Activated CD4-positive, alpha-beta T cell treated with anti-CD3 and anti-CD28 coated beads for 48 hours (primary cell): ENCODE results near the gene TUBB4A.
"Not testable (repeated sequence)": the region's sequence is repeated elsewhere in the genome, so short reads cannot be mapped to it uniquely, and the experiment has no call there.

Source experiments
- DNase-seq: peaks from one replicate; pipeline ENCODE4 v3.0.0-alpha.2; 2020

Gene TUBB4A

DNA sequence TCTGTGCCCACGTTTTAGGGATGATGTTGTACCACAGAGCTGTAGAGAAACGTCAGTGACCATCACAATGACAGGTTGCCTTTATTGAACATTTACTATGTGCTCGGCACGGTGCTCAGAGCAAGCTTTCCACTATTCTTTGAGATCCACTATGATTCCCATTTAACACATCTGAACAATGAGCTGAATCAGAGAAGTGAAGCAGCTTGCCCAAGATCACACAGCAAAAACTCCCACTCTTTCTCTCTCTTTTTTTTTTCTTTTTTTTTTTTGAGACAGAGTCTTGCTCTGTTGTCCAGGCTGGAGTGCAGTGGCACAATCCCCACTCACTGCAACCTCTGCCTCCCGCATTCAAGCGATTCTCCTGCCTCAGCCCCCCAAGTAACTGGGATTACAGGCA, 20.6 kb upstream of the TUBB4A start:
- no peak for DNase-seq

DNA sequence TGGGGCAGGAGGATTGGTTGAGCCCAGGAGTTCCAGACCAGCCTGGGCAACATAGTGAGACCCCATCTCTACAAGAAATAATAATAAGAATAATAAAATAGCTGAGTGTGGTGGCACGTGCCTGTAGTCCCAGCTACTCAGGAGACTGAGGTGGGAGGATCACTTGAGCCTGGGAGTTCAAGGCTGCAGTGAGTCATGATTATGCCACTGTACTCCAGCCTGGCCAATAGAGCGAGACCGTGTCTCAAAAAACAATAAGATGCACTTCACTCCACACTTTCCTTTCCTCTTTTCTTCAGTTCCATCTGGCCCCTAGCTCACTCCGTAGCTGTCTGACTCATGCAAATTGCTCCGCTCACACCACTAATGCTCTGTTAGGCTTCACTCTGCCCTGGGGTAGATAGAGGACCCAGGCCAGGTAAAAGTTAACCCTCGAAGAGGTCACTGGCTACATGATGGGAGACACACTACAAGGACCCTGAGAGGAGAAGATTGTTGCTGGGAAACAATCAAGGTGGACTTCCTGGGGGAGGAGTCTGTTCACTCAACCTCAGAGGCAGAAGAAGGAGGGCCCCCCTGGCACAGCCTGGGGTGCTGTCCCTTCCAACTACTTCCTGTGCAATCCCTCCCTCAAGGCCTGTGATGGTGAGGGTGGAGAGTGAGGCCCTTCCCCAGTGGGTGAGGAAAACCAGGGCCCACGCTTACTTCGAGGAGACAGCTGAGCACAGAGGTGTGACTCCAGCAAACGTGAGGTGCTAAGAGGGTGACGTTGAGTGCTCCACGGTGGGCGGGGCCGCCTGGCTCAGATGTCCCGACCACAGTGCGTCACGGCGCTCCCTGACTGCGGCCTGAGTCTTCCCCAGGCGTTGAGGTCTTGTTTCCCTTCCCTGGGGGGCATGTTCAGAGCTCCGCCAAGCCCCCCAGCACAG, 19.9 kb upstream of the TUBB4A start:
- peak; percentile 56 for DNase-seq

DNA sequence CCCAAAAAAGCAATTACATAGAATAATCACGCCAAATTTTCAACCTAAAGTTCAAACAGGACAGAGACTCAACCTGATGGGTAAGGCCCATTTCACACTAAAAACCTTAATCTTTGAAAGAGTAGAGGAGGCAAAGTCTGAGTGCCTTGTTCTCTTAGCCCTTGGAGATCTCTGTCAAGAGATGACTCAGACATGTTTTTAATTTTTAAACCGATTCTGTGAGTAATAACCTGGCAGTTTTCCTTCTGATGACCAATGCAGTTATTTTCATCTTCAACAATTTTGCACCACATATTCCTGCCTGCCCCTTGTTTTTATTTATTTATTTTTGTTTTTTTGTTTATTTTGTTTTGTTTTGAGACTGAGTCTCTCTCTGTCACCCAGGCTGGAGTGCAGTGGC, 17.2 kb upstream of the TUBB4A start:
- no peak for DNase-seq

DNA sequence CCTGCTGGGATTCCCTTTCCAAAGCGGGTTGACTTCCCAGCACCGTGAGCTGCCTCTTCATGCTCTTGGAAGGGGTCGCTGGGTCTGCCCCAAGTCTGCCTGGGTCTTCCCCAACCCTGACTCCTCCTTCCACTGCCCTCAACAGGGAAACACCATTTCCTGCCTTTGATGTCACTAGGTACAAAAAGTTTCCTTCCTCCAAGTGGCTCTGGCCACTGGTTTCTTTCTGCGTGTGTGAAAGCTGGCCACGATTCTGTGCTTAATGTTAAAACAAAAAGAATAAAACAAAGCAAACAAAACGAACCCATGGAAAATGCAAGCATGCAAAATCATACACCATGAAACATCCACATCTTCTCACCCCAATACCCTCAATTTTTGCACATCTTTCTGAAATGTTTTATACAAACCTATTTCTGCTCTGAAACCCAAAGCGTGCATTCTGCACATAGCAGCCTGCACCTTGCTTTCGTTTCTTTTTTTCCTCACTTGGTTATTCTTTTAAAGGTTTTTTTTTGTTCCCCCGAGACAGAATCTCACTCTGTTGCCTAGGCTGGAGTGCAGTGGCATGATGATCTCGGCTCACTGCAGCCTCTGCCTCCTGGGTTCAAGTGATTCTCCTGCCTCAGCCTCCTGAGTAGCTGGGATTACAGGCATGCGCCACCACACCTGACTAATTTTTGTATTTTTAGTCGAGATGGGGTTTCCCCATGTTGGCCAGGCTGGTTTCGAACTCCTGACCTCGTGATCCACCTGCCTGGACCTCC, 16.2 kb upstream of the TUBB4A start:
- DNase-seq, result peak; percentile 34

GRCh38 chr19:6516659-6517291, 14.7 kb upstream of the TUBB4A start:
- DNase-seq, result peak; percentile 96

- DNase-seq, result peak; percentile 85
Measured at GRCh38 chr19:6516018-6516658, 14.0 kb upstream of the TUBB4A start.

- no peak for DNase-seq
Measured at GRCh38 chr19:6514926-6515544, 12.9 kb upstream of the TUBB4A start.

DNA sequence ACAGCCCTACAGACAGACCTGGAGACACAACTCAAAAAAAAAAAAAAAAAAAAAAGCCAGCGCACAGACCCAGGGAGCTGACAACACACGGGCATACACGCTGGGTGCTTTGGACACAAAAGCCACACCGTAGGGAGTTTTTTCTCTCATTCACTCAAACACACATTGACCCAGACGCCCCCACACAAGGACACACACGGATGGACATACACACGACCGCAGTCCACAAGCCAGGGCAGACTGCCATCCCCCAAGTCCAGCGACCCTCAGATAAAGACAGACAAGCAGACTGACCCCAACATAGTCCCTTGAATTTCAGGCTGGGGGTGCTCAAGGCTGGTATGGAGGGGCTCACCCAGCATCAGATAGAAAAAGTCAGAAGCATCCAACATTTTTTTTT, 12.0 kb upstream of the TUBB4A start:
- no peak for DNase-seq

- no peak for DNase-seq
Measured at GRCh38 chr19:6510618-6511017, 8.5 kb upstream of the TUBB4A start.

GRCh38 chr19:6509118-6509971, 7.2 kb upstream of the TUBB4A start:
- no peak for DNase-seq

- DNase-seq, result not testable (repeated sequence)
Measured at GRCh38 chr19:6508028-6508771, 6.1 kb upstream of the TUBB4A start.

- DNase-seq, result no peak
Measured at GRCh38 chr19:6503407-6504201, 1.5 kb upstream of the TUBB4A start.

GRCh38 chr19:6500837-6501739, 1.0 kb downstream of the TUBB4A start:
- DNase-seq, result no peak

GRCh38 chr19:6499052-6499790, 2.9 kb downstream of the TUBB4A start:
- DNase-seq, result no peak

- DNase-seq, result no peak
Measured at GRCh38 chr19:6498294-6499036, 3.6 kb downstream of the TUBB4A start.

DNA sequence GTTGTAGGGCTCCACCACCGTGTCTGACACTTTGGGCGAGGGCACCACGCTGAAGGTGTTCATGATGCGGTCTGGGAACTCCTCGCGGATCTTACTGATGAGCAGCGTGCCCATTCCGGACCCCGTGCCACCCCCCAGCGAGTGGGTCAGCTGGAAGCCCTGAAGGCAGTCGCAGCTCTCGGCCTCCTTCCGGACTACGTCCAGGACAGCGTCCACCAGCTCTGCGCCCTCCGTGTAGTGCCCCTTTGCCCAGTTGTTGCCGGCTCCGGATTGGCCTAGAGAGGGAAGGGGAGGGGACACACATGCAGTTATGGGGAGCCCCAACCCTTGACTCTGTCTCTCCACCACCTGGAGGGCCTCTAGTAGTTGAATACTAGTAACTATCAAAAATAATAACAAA, 6.2 kb downstream of the TUBB4A start:
- no peak for DNase-seq

GRCh38 chr19:6494438-6495036, 7.6 kb downstream of the TUBB4A start:
- DNase-seq, result no peak
